ENCODE data around the gene BANK1.

GRCh38 chr4:101853028-101853427, 62.5 kb downstream of the BANK1 start:
- TF ChIP-seq CUX1 (IDR thresholded peaks at IDR 0.05; ENCODE audit: insufficient replicate concordance, low read depth, low read length) (no peak), EZH2 (IDR thresholded peaks at IDR 0.05; ENCODE audit: borderline replicate concordance, control insufficient read depth, low read depth, low read length) (no peak), POLR2AphosphoS5 (IDR thresholded peaks at IDR 0.05; ENCODE audit: low read length) (no peak)

All from GM12878 (cell line).